SK-N-SH (cell line): ENCODE data around the gene FAM20C. TPM values are rescaled to one million over a fixed set of nuclear protein-coding genes. Genes with fewer than 3 reads are reported as not detected.

Experiments
- CTCF ChIA-PET: fragments of 300-600, 350-600 bp; formaldehyde crosslinking; extraction: SDS; loops from one replicate; lab custom pipeline; 2021; lab: Yijun Ruan, JAX
- POLR2A ChIA-PET: fragments of 350-600 bp; sonication (Branson Sonifier 250); formaldehyde crosslinking; extraction: SDS; loops from one replicate; lab custom pipeline; 2020; ENCODE audit warnings: antibody characterized with exemption, inconsistent platforms; lab: Yijun Ruan, JAX
- DNase-seq: peaks from one replicate; pipeline ENCODE4 v3.0.0; 2012
- H2AFZ ChIP-seq: fragments of 200-600 bp; sonication (generic); 2 replicates; pipeline ENCODE4 v1.8.1; 2016; ENCODE audit warnings: antibody characterized with exemption, mild to moderate bottlenecking, low read depth
- H3F3A ChIP-seq: fragments of 200-600 bp; sonication (generic); replicated peaks from 2 replicates; pipeline ENCODE3; 2016; ENCODE audit warnings: antibody characterized with exemption, mild to moderate bottlenecking; ENCODE audit not compliant: insufficient read depth
- H3K27ac ChIP-seq, 2 experiments: fragments of 200-500 bp in 1 of 2; fragments of 200-600 bp in 1 of 2; sonication (Bioruptor generic) in 1 of 2; sonication (generic), shearing (Covaris generic) in 1 of 2; 2 replicates each; pipeline versions ENCODE4 v1.5.1 to v1.6.1; 2014 to 2016; ENCODE audit warnings: low read depth in 2 of 2, inconsistent platforms in 1 of 2, low read length in 1 of 2, mild to moderate bottlenecking in 1 of 2, mixed read lengths in 1 of 2
- H3K27me3 ChIP-seq: fragments of 200-600 bp; sonication (generic), shearing (Covaris generic); 2 replicates; pipeline ENCODE4 v1.6.1; 2016; ENCODE audit warnings: mixed run types; ENCODE audit not compliant: insufficient read depth
- H3K36me3 ChIP-seq, 2 experiments: fragments of 200-500 bp in 1 of 2; fragments of 200-600 bp in 1 of 2; sonication (Bioruptor generic) in 1 of 2; sonication (generic) in 1 of 2; replicated peaks in 1 of 2; 2 replicates each; pipeline versions ENCODE3 to v1.5.1; 2014 to 2016; ENCODE audit warnings: low read length in 1 of 2, mild to moderate bottlenecking in 1 of 2; ENCODE audit not compliant: insufficient read depth in 2 of 2, control insufficient read depth in 1 of 2
- H3K4me1 ChIP-seq, 2 experiments: fragments of 200-500 bp in 1 of 2; fragments of 200-600 bp in 1 of 2; sonication (Bioruptor generic) in 1 of 2; sonication (generic), shearing (Covaris generic) in 1 of 2; 2 replicates each; pipeline versions ENCODE4 v1.5.1 to v1.6.1; 2014 to 2016; ENCODE audit warnings: low read depth in 1 of 2, low read length in 1 of 2, mixed run types in 1 of 2; ENCODE audit not compliant: insufficient read depth in 2 of 2, control insufficient read depth in 1 of 2
- H3K4me2 ChIP-seq: fragments of 200-600 bp; sonication (generic), shearing (Covaris generic); 2 replicates; pipeline ENCODE4 v1.6.1; 2017; ENCODE audit warnings: mixed run types
- H3K4me3 ChIP-seq, 2 experiments: fragments of 200-500 bp in 1 of 2; fragments of 200-600 bp in 1 of 2; sonication (Bioruptor generic) in 1 of 2; sonication (generic), shearing (Covaris generic) in 1 of 2; 2 replicates each; pipeline versions ENCODE4 v1.5.1 to v1.8.1; 2014 to 2016; ENCODE audit warnings: low read depth in 2 of 2, inconsistent platforms in 1 of 2, low read length in 1 of 2, mild to moderate bottlenecking in 1 of 2, mixed read lengths in 1 of 2, moderate library complexity in 1 of 2
- H3K79me2 ChIP-seq: fragments of 200-600 bp; sonication (generic); 2 replicates; pipeline ENCODE4 v1.8.1; 2017; ENCODE audit warnings: mild to moderate bottlenecking; ENCODE audit not compliant: insufficient read depth
- H3K9ac ChIP-seq: fragments of 200-600 bp; sonication (generic); 2 replicates; pipeline ENCODE4 v1.6.1; 2017; ENCODE audit warnings: mixed run types
- H3K9me2 ChIP-seq: fragments of 200-600 bp; sonication (generic); 2 replicates; pipeline ENCODE4 v1.6.1; 2017; ENCODE audit warnings: mixed run types
- H3K9me3 ChIP-seq: fragments of 200-600 bp; sonication (generic); 2 replicates; pipeline ENCODE4 v1.6.1; 2017; ENCODE audit warnings: mixed run types, mild to moderate bottlenecking, moderate library complexity
- H4K20me1 ChIP-seq: fragments of 200-600 bp; sonication (generic); 2 replicates; pipeline ENCODE4 v1.6.1; 2017; ENCODE audit warnings: mild to moderate bottlenecking, mixed run types; ENCODE audit not compliant: insufficient read depth
- ELF1 ChIP-seq: IDR thresholded peaks from 2 replicates; pipeline ENCODE4 v1.4.0; 2012
- EP300 ChIP-seq, 2 experiments: IDR thresholded peaks; 2 replicates each; pipeline versions ENCODE4 v1.4.0 to v1.6.1; 2012; ENCODE audit warnings: borderline replicate concordance in 1 of 2, low read depth in 1 of 2, low read length in 1 of 2
- EZH2phosphoT487 ChIP-seq: fragments of 200-600 bp; sonication (generic); IDR thresholded peaks from 2 replicates; pipeline ENCODE4 v1.6.1; 2017; ENCODE audit warnings: low read depth, mixed run types, mild to moderate bottlenecking, antibody characterized with exemption, moderate library complexity, borderline replicate concordance
- FOXJ3 ChIP-seq: sonication (generic); formaldehyde crosslinking; IDR thresholded peaks from 2 replicates; pipeline ENCODE4 v1.5.1; 2020; ENCODE audit warnings: mild to moderate bottlenecking, missing genetic modification reagents
- GABPA ChIP-seq: IDR thresholded peaks from 2 replicates; pipeline ENCODE4 v1.4.0; 2012; ENCODE audit warnings: low read depth, mild to moderate bottlenecking
- GATA2 ChIP-seq: sonication (generic); formaldehyde crosslinking; IDR thresholded peaks from 2 replicates; pipeline ENCODE4 v1.5.0; 2020; ENCODE audit warnings: mild to moderate bottlenecking, missing genetic modification reagents
- JUND ChIP-seq: IDR thresholded peaks from 2 replicates; pipeline ENCODE4 v1.4.0; 2012
- POLR2AphosphoS5 ChIP-seq: IDR thresholded peaks from 2 replicates; pipeline ENCODE4 v1.6.1; 2012; ENCODE audit warnings: low read depth, low read length
- RXRA ChIP-seq: IDR thresholded peaks from 2 replicates; pipeline ENCODE4 v1.4.0; 2012; ENCODE audit warnings: low read depth, mild to moderate bottlenecking, borderline replicate concordance
- SIN3A ChIP-seq: IDR thresholded peaks from 2 replicates; pipeline ENCODE4 v1.6.1; 2012; ENCODE audit warnings: low read depth, mild to moderate bottlenecking, low read length, moderate library complexity, borderline replicate concordance
- SMC3 ChIP-seq: IDR thresholded peaks from 2 replicates; pipeline ENCODE4 v1.6.1; 2012; ENCODE audit warnings: low read depth, low read length, improper control_type of control experiment
- TAF1 ChIP-seq: IDR thresholded peaks from 2 replicates; pipeline ENCODE4 v1.6.1; 2012; ENCODE audit warnings: low read depth, mild to moderate bottlenecking, low read length, moderate library complexity, borderline replicate concordance
- TCF12 ChIP-seq: IDR thresholded peaks from 2 replicates; pipeline ENCODE4 v1.4.0; 2012
- TEAD4 ChIP-seq: IDR thresholded peaks from 2 replicates; pipeline ENCODE4 v1.4.0; 2012; ENCODE audit warnings: mild to moderate bottlenecking, borderline replicate concordance; ENCODE audit not compliant: insufficient read depth
- WGBS: methylation state at CpG from one replicate; pipeline ENCODE4 v1.1.6; 2017; ENCODE audit warnings: low lambda C conversion rate; 5-methylcytosine and 5-hydroxymethylcytosine counted together
- polyA plus RNA-seq, 3 experiments: library from polyadenylated mRNA; depleted of rRNA; stranded (reverse); fragments of >200 nt; gene quantifications; 2 replicates each; pipeline ENCODE4 v1.2.3, GENCODE V29; 2012
- TF ChIP-seq, protein P1 (sequence below): IDR thresholded peaks from 2 replicates; pipeline ENCODE4 v1.4.0; 2012; ENCODE audit warnings: low read depth, borderline replicate concordance
- TF ChIP-seq, protein P2 (sequence below): IDR thresholded peaks from 2 replicates; pipeline ENCODE4 v1.4.0; 2012; ENCODE audit warnings: low read depth
- TF ChIP-seq, protein P3 (sequence below): fragments of 200-600 bp; sonication (generic); IDR thresholded peaks from 2 replicates; pipeline ENCODE4 v1.6.1; 2017; ENCODE audit warnings: antibody characterized with exemption, mild to moderate bottlenecking, moderate library complexity

The FAM20C gene
- polyA plus RNA-seq, 1 of the 3 experiments (the other 2 are of a cell fraction) = 12.7 TPM

DNA sequence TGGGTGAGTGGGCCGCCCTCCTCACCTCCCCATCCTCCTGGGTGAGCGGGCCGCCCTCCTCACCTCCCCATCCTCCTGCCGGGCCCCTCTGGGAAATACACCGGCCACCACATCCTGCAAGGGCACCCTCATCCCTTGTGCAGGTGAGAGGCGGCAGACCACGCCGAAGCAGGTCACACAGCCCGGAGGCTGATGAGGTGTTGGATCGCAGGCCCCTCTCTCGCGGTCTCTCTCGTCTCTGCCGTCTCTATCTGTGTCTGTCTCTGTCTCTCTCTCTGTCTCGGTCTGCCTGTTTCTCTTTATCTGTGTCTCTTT lies 66.8 kb downstream of the FAM20C start:
- H3K4me3 ChIP-seq = no peak overlapping the region
- no peaks in the 10 kb centered on the region for H3K79me2 ChIP-seq
- no peak for DNase-seq
- H3K27ac ChIP-seq = no peak overlapping the region
- no peaks in the 10 kb centered on the region for H3K9me2 ChIP-seq
- no peak overlapping the region for H3K9ac ChIP-seq
- CTCF ChIA-PET = interaction anchor here (0.6 kb wide), 1 partner anchor 62 kb away, joined by 3 read pairs; no protein-coding TSS in a partner anchor
- H3F3A ChIP-seq = peaks cover 13% of the 10 kb centered on the region
- H3K4me2 ChIP-seq = no peak overlapping the region
- H4K20me1 ChIP-seq = no peaks in the 10 kb centered on the region
- WGBS = 89% methylated on average over 15 of the region's 15 CpGs
- 0 out of 2 replicates have a peak, but pooled peaks cover 6% of the 10 kb centered on the region for H3K9me3 ChIP-seq
- TF ChIP-seq, protein P1, sequence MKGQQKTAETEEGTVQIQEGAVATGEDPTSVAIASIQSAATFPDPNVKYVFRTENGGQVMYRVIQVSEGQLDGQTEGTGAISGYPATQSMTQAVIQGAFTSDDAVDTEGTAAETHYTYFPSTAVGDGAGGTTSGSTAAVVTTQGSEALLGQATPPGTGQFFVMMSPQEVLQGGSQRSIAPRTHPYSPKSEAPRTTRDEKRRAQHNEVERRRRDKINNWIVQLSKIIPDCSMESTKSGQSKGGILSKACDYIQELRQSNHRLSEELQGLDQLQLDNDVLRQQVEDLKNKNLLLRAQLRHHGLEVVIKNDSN = no peak
- TF ChIP-seq JUND = no peak
- no peak for TF ChIP-seq RXRA
- no peak for TF ChIP-seq SMC3
- TF ChIP-seq FOXJ3 = no peak
- TF ChIP-seq EZH2phosphoT487 = no peak
- TF ChIP-seq EP300 (IDR thresholded peaks at IDR 0.05; ENCODE audit: borderline replicate concordance in 1 of 2, low read depth in 1 of 2, low read length in 1 of 2) = no peak
- TF ChIP-seq, protein P2, sequence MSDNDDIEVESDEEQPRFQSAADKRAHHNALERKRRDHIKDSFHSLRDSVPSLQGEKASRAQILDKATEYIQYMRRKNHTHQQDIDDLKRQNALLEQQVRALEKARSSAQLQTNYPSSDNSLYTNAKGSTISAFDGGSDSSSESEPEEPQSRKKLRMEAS = no peak
- TF ChIP-seq, protein P3, sequence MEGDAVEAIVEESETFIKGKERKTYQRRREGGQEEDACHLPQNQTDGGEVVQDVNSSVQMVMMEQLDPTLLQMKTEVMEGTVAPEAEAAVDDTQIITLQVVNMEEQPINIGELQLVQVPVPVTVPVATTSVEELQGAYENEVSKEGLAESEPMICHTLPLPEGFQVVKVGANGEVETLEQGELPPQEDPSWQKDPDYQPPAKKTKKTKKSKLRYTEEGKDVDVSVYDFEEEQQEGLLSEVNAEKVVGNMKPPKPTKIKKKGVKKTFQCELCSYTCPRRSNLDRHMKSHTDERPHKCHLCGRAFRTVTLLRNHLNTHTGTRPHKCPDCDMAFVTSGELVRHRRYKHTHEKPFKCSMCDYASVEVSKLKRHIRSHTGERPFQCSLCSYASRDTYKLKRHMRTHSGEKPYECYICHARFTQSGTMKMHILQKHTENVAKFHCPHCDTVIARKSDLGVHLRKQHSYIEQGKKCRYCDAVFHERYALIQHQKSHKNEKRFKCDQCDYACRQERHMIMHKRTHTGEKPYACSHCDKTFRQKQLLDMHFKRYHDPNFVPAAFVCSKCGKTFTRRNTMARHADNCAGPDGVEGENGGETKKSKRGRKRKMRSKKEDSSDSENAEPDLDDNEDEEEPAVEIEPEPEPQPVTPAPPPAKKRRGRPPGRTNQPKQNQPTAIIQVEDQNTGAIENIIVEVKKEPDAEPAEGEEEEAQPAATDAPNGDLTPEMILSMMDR = no peak
- TF ChIP-seq SIN3A = no peak
- no peak for TF ChIP-seq TEAD4
- no peak for TF ChIP-seq TCF12
- no peak for TF ChIP-seq POLR2AphosphoS5
- TF ChIP-seq GATA2 (CRISPR knock-in tag) = no peak
- no peak for TF ChIP-seq TAF1
- no peak for TF ChIP-seq ELF1
- TF ChIP-seq GABPA = no peak
- peaks cover 0 to 5% of the 10 kb centered on the region in 2 experiments for H3K36me3 ChIP-seq
- H3K27me3 ChIP-seq = no peaks in the 10 kb centered on the region
- POLR2A ChIA-PET = no interaction called here
- H3K4me1 ChIP-seq = no peaks in the 10 kb centered on the region
- no peak overlapping the region for H2AFZ ChIP-seq
